Neuronal stem cell (in vitro differentiated cells): Measurements from ENCODE around the gene RAPGEF5.

Experiments used
- DNase-seq: peaks from one replicate; pipeline ENCODE4 v3.0.0-alpha.2; 2013; ENCODE audit warnings: low spot score
- H2AFZ ChIP-seq: one replicate; pipeline ENCODE4 v1.6.1; 2013; ENCODE audit warnings: mild to moderate bottlenecking, low read length, inconsistent platforms
- H2AK5ac ChIP-seq: 2 replicates; pipeline ENCODE4 v1.6.1; 2013; ENCODE audit warnings: low read depth, mild to moderate bottlenecking, inconsistent platforms, low read length, moderate library complexity, mixed read lengths
- H2BK120ac ChIP-seq: 2 replicates; pipeline ENCODE4 v1.6.1; 2013; ENCODE audit warnings: low read depth, mild to moderate bottlenecking, inconsistent platforms, low read length, moderate library complexity, mixed read lengths
- H2BK12ac ChIP-seq: one replicate; pipeline ENCODE4 v1.6.1; 2013; ENCODE audit warnings: low read length, inconsistent platforms
- H2BK15ac ChIP-seq: 2 replicates; pipeline ENCODE4 v1.6.1; 2013; ENCODE audit warnings: mild to moderate bottlenecking, low read length, inconsistent platforms, mixed read lengths
- H2BK5ac ChIP-seq: one replicate; pipeline ENCODE4 v1.6.1; 2013; ENCODE audit warnings: inconsistent platforms, mild to moderate bottlenecking, low read length, moderate library complexity
- H3K14ac ChIP-seq: one replicate; pipeline ENCODE4 v1.6.1; 2013; ENCODE audit warnings: low read length, inconsistent platforms
- H3K18ac ChIP-seq: 2 replicates; pipeline ENCODE4 v1.6.1; 2013; ENCODE audit warnings: low read length, inconsistent platforms
- H3K23ac ChIP-seq: 2 replicates; pipeline ENCODE4 v1.6.1; 2013; ENCODE audit warnings: low read depth, mild to moderate bottlenecking, mixed read lengths, low read length, inconsistent platforms; ENCODE audit not compliant: poor library complexity
- H3K27ac ChIP-seq: replicated peaks from 3 replicates; pipeline ENCODE4 v1.5.1; 2013; ENCODE audit warnings: low read length, inconsistent platforms
- H3K27me3 ChIP-seq, 3 experiments: 2 replicates each; pipeline ENCODE4 v1.6.1; 2013; ENCODE audit warnings: low read length in 3 of 3, mild to moderate bottlenecking in 2 of 3, inconsistent platforms in 1 of 3, low read depth in 1 of 3, mixed read lengths in 1 of 3, moderate library complexity in 1 of 3; ENCODE audit not compliant: control insufficient read depth in 3 of 3, insufficient read depth in 3 of 3
- H3K36me3 ChIP-seq, 2 donors: replicated peaks in 1 of 2; 2 replicates each; pipeline ENCODE4 v1.6.1; 2013; ENCODE audit warnings: low read length in 2 of 2; ENCODE audit not compliant: control insufficient read depth in 2 of 2, insufficient read depth in 2 of 2
- H3K4ac ChIP-seq: 2 replicates; pipeline ENCODE4 v1.6.1; 2013; ENCODE audit warnings: inconsistent platforms, mild to moderate bottlenecking, low read length, moderate library complexity
- H3K4me1 ChIP-seq, 2 donors: 1 replicate in 1 of 2; 2 replicates in 1 of 2; pipeline ENCODE4 v1.6.1; 2013; ENCODE audit warnings: low read length in 2 of 2, low read depth in 1 of 2; ENCODE audit not compliant: control insufficient read depth in 2 of 2, insufficient read depth in 1 of 2
- H3K4me2 ChIP-seq: one replicate; pipeline ENCODE4 v1.6.1; 2013; ENCODE audit warnings: mild to moderate bottlenecking, low read length, inconsistent platforms; ENCODE audit not compliant: insufficient read depth, poor library complexity, severe bottlenecking
- H3K4me3 ChIP-seq, 2 donors: 2 replicates each; pipeline ENCODE4 v1.5.1; 2013; ENCODE audit warnings: low read length in 2 of 2, mild to moderate bottlenecking in 2 of 2, inconsistent platforms in 1 of 2, moderate library complexity in 1 of 2
- H3K79me1 ChIP-seq: one replicate; pipeline ENCODE4 v1.6.1; 2013; ENCODE audit warnings: low read depth, mild to moderate bottlenecking, inconsistent platforms, low read length, moderate library complexity
- H3K9ac ChIP-seq: one replicate; pipeline ENCODE4 v1.6.1; 2013; ENCODE audit warnings: mild to moderate bottlenecking, low read depth, low read length, inconsistent platforms; ENCODE audit not compliant: poor library complexity
- H3K9me3 ChIP-seq, 2 donors: replicated peaks in 1 of 2; 2 replicates each; pipeline versions ENCODE3 to v1.6.1; 2013; ENCODE audit warnings: low read length in 2 of 2, mild to moderate bottlenecking in 2 of 2, inconsistent platforms in 1 of 2, low read depth in 1 of 2, mixed read lengths in 1 of 2, moderate library complexity in 1 of 2; ENCODE audit not compliant: control insufficient read depth in 2 of 2, insufficient read depth in 1 of 2
- H4K8ac ChIP-seq: one replicate; pipeline ENCODE4 v1.6.1; 2013; ENCODE audit warnings: low read depth, mild to moderate bottlenecking, inconsistent platforms, low read length, moderate library complexity
- H4K91ac ChIP-seq: one replicate; pipeline ENCODE4 v1.6.1; 2013; ENCODE audit warnings: low read length, low read depth, mild to moderate bottlenecking, inconsistent platforms; ENCODE audit not compliant: poor library complexity
- WGBS, 2 donors: extraction: QIAGEN DNeasy Blood & Tissue Kit; methylation state at CpG; one replicate each; pipeline ENCODE4 v1.1.7; 2013; ENCODE audit warnings: missing lambda C conversion rate in 2 of 2, mixed read lengths in 1 of 2; ENCODE audit not compliant: insufficient read length in 2 of 2, insufficient replicate concordance in 1 of 2; ENCODE audit errors: extremely low coverage in 2 of 2; 5-methylcytosine and 5-hydroxymethylcytosine counted together

The RAPGEF5 gene

GRCh38 chr7:22387583-22387982 is 30.6 kb upstream of the RAPGEF5 start:
- no CpG with 5 or more reads among the region's 4 CpGs for WGBS, 2 donors
- H3K4ac ChIP-seq = no peak overlapping the region
- no peak overlapping the region for H2BK120ac ChIP-seq
- no peak overlapping the region for H3K27ac ChIP-seq
- H3K14ac ChIP-seq = no peak overlapping the region
- no peak overlapping the region for H3K23ac ChIP-seq
- no peak overlapping the region for H2BK5ac ChIP-seq
- H3K4me3 ChIP-seq = no peak overlapping the region
- DNase-seq = no peak
- H4K91ac ChIP-seq = no peak overlapping the region
- H2BK15ac ChIP-seq = no peak overlapping the region
- H4K8ac ChIP-seq = no peak overlapping the region
- no peak overlapping the region for H3K4me2 ChIP-seq
- no peak overlapping the region for H3K18ac ChIP-seq
- H3K4me1 ChIP-seq = no peaks in the 10 kb centered on the region
- no peaks in the 10 kb centered on the region for H3K79me1 ChIP-seq
- no peaks in the 10 kb centered on the region for H3K9me3 ChIP-seq
- H3K27me3 ChIP-seq = no peaks in the 10 kb centered on the region
- H2AK5ac ChIP-seq = no peak overlapping the region
- H2AFZ ChIP-seq = no peak overlapping the region
- H2BK12ac ChIP-seq = no peak overlapping the region
- H3K9ac ChIP-seq = no peak overlapping the region
- H3K36me3 ChIP-seq = no peaks in the 10 kb centered on the region

DNA sequence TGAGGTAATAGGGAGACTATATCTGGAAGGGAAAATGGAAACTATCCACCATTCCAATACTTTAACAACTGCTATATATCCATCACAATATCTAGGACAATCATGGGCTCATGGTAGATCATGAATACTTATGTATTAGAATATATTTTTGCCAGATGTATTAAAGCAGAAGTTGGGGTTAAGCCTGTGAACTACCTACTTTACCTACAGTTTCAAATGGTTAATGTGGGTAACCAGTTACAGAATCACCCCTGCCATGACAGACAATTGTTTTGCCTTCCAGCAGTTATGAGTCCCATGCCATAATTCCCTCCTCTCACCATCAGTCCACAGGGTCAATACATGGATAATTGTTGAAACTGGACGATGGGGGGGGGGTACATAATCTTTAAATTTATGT is 29.9 kb upstream of the RAPGEF5 start:
- Histone ChIP-seq H3K4me3 (no peak overlapping the region), H3K18ac (no peak overlapping the region), H3K27ac (no peak overlapping the region), H2BK15ac (no peak overlapping the region), H4K91ac (no peak overlapping the region), H3K36me3 (no peaks in the 10 kb centered on the region), H3K4me1 (no peaks in the 10 kb centered on the region), H2BK5ac (no peak overlapping the region), H3K9ac (no peak overlapping the region), H3K27me3 (no peaks in the 10 kb centered on the region), H3K14ac (no peak overlapping the region), H3K23ac (no peak overlapping the region), H4K8ac (no peak overlapping the region), H2BK12ac (no peak overlapping the region), H2BK120ac (no peak overlapping the region), H3K4me2 (no peak overlapping the region), H3K9me3 (no peaks in the 10 kb centered on the region), H3K79me1 (no peaks in the 10 kb centered on the region), H2AK5ac (no peak overlapping the region), H3K4ac (no peak overlapping the region), H2AFZ (no peak overlapping the region)
- WGBS, 2 donors = no CpG with 5 or more reads among the region's 1 CpG
- no peak for DNase-seq

GRCh38 chr7:22386206-22386858 is 29.4 kb upstream of the RAPGEF5 start:
- Histone ChIP-seq H3K36me3 (no peaks in the 10 kb centered on the region), H4K91ac (no peak overlapping the region), H3K79me1 (no peaks in the 10 kb centered on the region), H3K27me3 (no peaks in the 10 kb centered on the region), H2BK120ac (no peak overlapping the region), H3K9me3 (no peaks in the 10 kb centered on the region), H2AFZ (no peak overlapping the region), H3K4me2 (no peak overlapping the region), H3K18ac (no peak overlapping the region), H4K8ac (no peak overlapping the region), H2AK5ac (no peak overlapping the region), H3K9ac (no peak overlapping the region), H3K4me1 (no peaks in the 10 kb centered on the region), H3K4ac (no peak overlapping the region), H2BK12ac (no peak overlapping the region), H3K23ac (no peak overlapping the region), H2BK15ac (no peak overlapping the region), H2BK5ac (no peak overlapping the region), H3K4me3 (no peak overlapping the region), H3K14ac (no peak overlapping the region), H3K27ac (no peak overlapping the region)
- DNase-seq = no peak
- no CpG with 5 or more reads among the region's 2 CpGs for WGBS, 2 donors

- no peaks in the 10 kb centered on the region for H3K79me1 ChIP-seq
- no CpG with 5 or more reads among the region's 4 CpGs for WGBS, 2 donors
- no peak overlapping the region for H2BK12ac ChIP-seq
- H2AK5ac ChIP-seq = no peak overlapping the region
- no peak overlapping the region for H4K91ac ChIP-seq
- no peak overlapping the region for H2AFZ ChIP-seq
- H3K9me3 ChIP-seq = no peaks in the 10 kb centered on the region
- no peak overlapping the region for H2BK120ac ChIP-seq
- H3K27me3 ChIP-seq = no peaks in the 10 kb centered on the region
- H3K4me1 ChIP-seq = no peaks in the 10 kb centered on the region
- no peak overlapping the region for H3K4me3 ChIP-seq
- no peak overlapping the region for H3K18ac ChIP-seq
- H3K4me2 ChIP-seq = no peak overlapping the region
- H3K4ac ChIP-seq = no peak overlapping the region
- H2BK5ac ChIP-seq = no peak overlapping the region
- no peaks in the 10 kb centered on the region for H3K36me3 ChIP-seq
- no peak overlapping the region for H3K9ac ChIP-seq
- H4K8ac ChIP-seq = no peak overlapping the region
- DNase-seq = no peak
- no peak overlapping the region for H2BK15ac ChIP-seq
- H3K27ac ChIP-seq = no peak overlapping the region
- H3K23ac ChIP-seq = no peak overlapping the region
- H3K14ac ChIP-seq = no peak overlapping the region
Measured at GRCh38 chr7:22385326-22385725, 28.4 kb upstream of the RAPGEF5 start.
